Measurements from ENCODE around the gene CLSTN2. TPM values are rescaled to one million over a fixed set of nuclear protein-coding genes. Genes with fewer than 3 reads are reported as not detected.

The CLSTN2 gene
- total and polyA plus RNA-seq, 2 of the 13 experiments (the other 11 are each of a cell fraction or from before 2014, with no cell fraction given), result not detected

DNA sequence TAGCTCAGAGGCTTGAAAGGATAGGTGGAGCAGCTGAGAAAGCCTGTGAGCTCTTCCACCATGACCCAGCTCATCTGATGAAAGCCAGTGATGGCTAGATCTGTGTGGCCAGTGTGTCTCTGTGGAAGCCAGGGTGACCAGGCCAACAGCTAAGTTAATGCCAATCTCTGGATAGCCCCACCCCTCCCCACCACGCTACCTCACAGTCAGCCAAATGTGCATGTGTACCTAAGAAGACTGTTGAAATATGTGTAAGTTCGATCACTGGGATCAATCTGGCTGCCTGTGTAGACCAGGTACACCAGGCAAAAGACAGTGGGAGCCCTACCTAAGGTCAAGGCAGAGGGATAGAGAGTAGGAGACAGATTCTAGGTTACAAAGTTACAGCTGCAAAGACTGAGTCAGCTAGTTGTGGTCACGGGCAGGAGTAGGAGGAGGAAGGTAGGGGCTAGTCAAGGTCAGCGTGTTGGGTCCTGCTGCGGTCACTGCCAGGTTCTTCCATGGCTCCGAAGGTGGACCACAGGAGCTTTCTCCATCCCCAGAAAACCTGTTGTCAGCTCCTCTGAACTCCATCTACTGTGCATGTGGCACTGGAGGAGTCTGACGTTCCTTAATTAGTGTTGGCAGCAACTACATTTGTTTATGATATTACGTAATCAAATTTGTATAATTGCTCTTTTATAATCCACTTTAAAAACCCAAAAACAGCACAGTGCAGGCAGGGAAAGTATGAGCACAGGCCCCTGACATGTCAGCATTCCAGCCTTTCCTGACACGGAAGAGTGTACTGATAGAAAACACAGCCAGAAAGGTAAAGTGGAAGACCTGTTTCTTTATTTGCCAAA lies 318.0 kb downstream of the CLSTN2 start:
- no peak for FAIRE-seq
- DNase-seq (ENCODE audit: low spot score), result no peak
- BruUV-seq (replicated peaks), result no TSS peak
- Histone ChIP-seq H3K27me3 (ENCODE audit: control insufficient read depth in 1 of 2, insufficient read depth in 2 of 2, low read length in 2 of 2) (no peaks in the 10 kb centered on the region), H4K20me1 (ENCODE audit: insufficient read depth, low read length) (no peaks in the 10 kb centered on the region), H3K27ac (ENCODE audit: extremely low read length, insufficient read depth, low read length) (no peak overlapping the region), H3K9me3 (ENCODE audit: low read length) (no peaks in the 10 kb centered on the region), H3K4me3 (replicated peaks in 1 of 3; ENCODE audit: insufficient read depth in 1 of 3, low read depth in 2 of 3, low read length in 3 of 3) (no peak overlapping the region), H3K4me1 (ENCODE audit: insufficient read depth, low read length) (no peaks in the 10 kb centered on the region), H3K36me3 (replicated peaks in 1 of 2; ENCODE audit: control insufficient read depth in 1 of 2, insufficient read depth in 2 of 2, low read length in 2 of 2) (no peaks in the 10 kb centered on the region), H3K79me2 (ENCODE audit: insufficient read depth, low read length) (no peaks in the 10 kb centered on the region), H3K4me2 (ENCODE audit: low read depth, low read length) (no peak overlapping the region), H3K9ac (ENCODE audit: insufficient read depth, low read depth, low read length) (no peak overlapping the region), H2AFZ (ENCODE audit: low read length) (no peak overlapping the region)
- POLR2A ChIA-PET, result no interaction called here
- ATAC-seq, result no peak
- TF ChIP-seq KLF6 (CRISPR knock-in tag; IDR thresholded peaks at IDR 0.05), result no peak
- TF ChIP-seq CBX2 (IDR thresholded peaks at IDR 0.05; ENCODE audit: low read depth, low read length), result no peak
- no peak for TF ChIP-seq CBX2 (CRISPR knock-in tag; IDR thresholded peaks at IDR 0.05; ENCODE audit: low read depth)
- peak; percentile 61 for TF ChIP-seq CEBPB (IDR thresholded peaks at IDR 0.05; ENCODE audit: borderline replicate concordance, low read depth, low read length)
- TF ChIP-seq SNRNP70 (IDR thresholded peaks at IDR 0.05; ENCODE audit: low read depth, low read length), result no peak
- no peak for TF ChIP-seq TEAD2 (CRISPR knock-in tag; IDR thresholded peaks at IDR 0.05)
- TF ChIP-seq RAD21 (CRISPR knock-in tag; IDR thresholded peaks at IDR 0.05), result no peak
- no peak for TF ChIP-seq MTF1 (CRISPR knock-in tag; IDR thresholded peaks at IDR 0.05)
- TF ChIP-seq ZNF30 (CRISPR knock-in tag; IDR thresholded peaks at IDR 0.05), result no peak
- WGBS (ENCODE audit: low lambda C conversion rate), result 19% methylated on average over 6 of the region's 9 CpGs
- in situ Hi-C loops (cut with HindIII; ENCODE audit: extremely low pct_ligation_motif_present, low pct_unique_long_range_greater_than_20kb) (no loop called here), intact Hi-C loops (cut with micrococcal nuclease; ENCODE audit: unreplicated experiment) (no loop called here)
- CTCF ChIA-PET (ENCODE audit: low intra/inter-chr PET ratio, low total read pairs), result no interaction called here

GRCh38 chr3:140258222-140258724 lies 323.3 kb downstream of the CLSTN2 start:
- intact Hi-C loops (cut with micrococcal nuclease; ENCODE audit: unreplicated experiment), result no loop called here
- 17% methylated on average over 4 of the region's 4 CpGs for WGBS (ENCODE audit: low lambda C conversion rate)
- TF ChIP-seq ZNF264 (CRISPR knock-in tag; IDR thresholded peaks at IDR 0.05), result no peak
- TF ChIP-seq, protein P1, sequence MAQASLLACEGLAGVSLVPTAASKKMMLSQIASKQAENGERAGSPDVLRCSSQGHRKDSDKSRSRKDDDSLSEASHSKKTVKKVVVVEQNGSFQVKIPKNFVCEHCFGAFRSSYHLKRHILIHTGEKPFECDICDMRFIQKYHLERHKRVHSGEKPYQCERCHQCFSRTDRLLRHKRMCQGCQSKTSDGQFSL (CRISPR knock-in tag; IDR thresholded peaks at IDR 0.05), result no peak
- TF ChIP-seq ISL2 (CRISPR knock-in tag; IDR thresholded peaks at IDR 0.05), result no peak
- TF ChIP-seq ZNF180 (CRISPR knock-in tag; IDR thresholded peaks at IDR 0.05; ENCODE audit: borderline replicate concordance, low read depth), result no peak
- no peak for TF ChIP-seq SMAD3 (CRISPR knock-in tag; IDR thresholded peaks at IDR 0.05)
- no peak for TF ChIP-seq SUZ12 (IDR thresholded peaks at IDR 0.05; ENCODE audit: low read depth, low read length)
- no peak for TF ChIP-seq SP2 (CRISPR knock-in tag; IDR thresholded peaks at IDR 0.05)
- no peak for TF ChIP-seq HBP1 (CRISPR knock-in tag; IDR thresholded peaks at IDR 0.05; ENCODE audit: low read depth)
- no peak for TF ChIP-seq GPBP1L1 (CRISPR knock-in tag; IDR thresholded peaks at IDR 0.05)

More at GRCh38 chr3:140258222-140258724, 323.3 kb downstream of the CLSTN2 start:
- Histone ChIP-seq H3K27me3 (ENCODE audit: control insufficient read depth in 1 of 2, insufficient read depth in 2 of 2, low read length in 2 of 2) (no peaks in the 10 kb centered on the region), H3K4me3 (replicated peaks in 1 of 3; ENCODE audit: insufficient read depth in 1 of 3, low read depth in 2 of 3, low read length in 3 of 3) (no peak overlapping the region), H3K27ac (ENCODE audit: extremely low read length, insufficient read depth, low read length) (no peak overlapping the region), H3K4me1 (ENCODE audit: insufficient read depth, low read length) (no peaks in the 10 kb centered on the region), H4K20me1 (ENCODE audit: insufficient read depth, low read length) (no peaks in the 10 kb centered on the region), H3K79me2 (ENCODE audit: insufficient read depth, low read length) (no peaks in the 10 kb centered on the region), H3K9me3 (ENCODE audit: low read length) (no peaks in the 10 kb centered on the region), H2AFZ (ENCODE audit: low read length) (no peak overlapping the region), H3K36me3 (replicated peaks in 1 of 2; ENCODE audit: control insufficient read depth in 1 of 2, insufficient read depth in 2 of 2, low read length in 2 of 2) (no peaks in the 10 kb centered on the region), H3K4me2 (ENCODE audit: low read depth, low read length) (no peak overlapping the region), H3K9ac (ENCODE audit: insufficient read depth, low read depth, low read length) (no peak overlapping the region)
- ATAC-seq (no peak), FAIRE-seq (no peak), DNase-seq (ENCODE audit: low spot score) (no peak)
- in situ Hi-C loops (cut with HindIII; ENCODE audit: extremely low pct_ligation_motif_present, low pct_unique_long_range_greater_than_20kb), result no loop called here
- BruUV-seq (replicated peaks), result no TSS peak
- POLR2A ChIA-PET, result no interaction called here
- CTCF ChIA-PET (ENCODE audit: low intra/inter-chr PET ratio, low total read pairs), result no interaction called here
